ENCODE results near the gene FAM168A. TPM values are rescaled to one million over a fixed set of nuclear protein-coding genes. Genes with fewer than 3 reads are reported as not detected.

The FAM168A gene
- total and polyA plus RNA-seq, 9 of the 15 experiments (the other 6 are each of a cell fraction or from before 2014, with no cell fraction given): 0.44 to 7.2 (median 2.9) TPM

GRCh38 chr11:73383249-73384124, 214.4 kb downstream of the FAM168A start:
- in situ Hi-C loops (cut with MboI): no loop called here
- H3K27me3 ChIP-seq (ENCODE audit: control insufficient read depth in 2 of 2, insufficient read depth in 2 of 2, low read length in 2 of 2): no peaks in the 10 kb centered on the region
- H3K79me2 ChIP-seq (ENCODE audit: control insufficient read depth, insufficient read depth, low read length): peaks cover 98% of the 10 kb centered on the region
- no peak overlapping the region for H3K4me3 ChIP-seq
- no peak for FAIRE-seq
- no peak overlapping the region for H3K27ac ChIP-seq (ENCODE audit: extremely low read depth, low read depth, low read length)
- H2AFZ ChIP-seq (ENCODE audit: low read depth, low read length): no peak overlapping the region
- CTCF ChIA-PET (ENCODE audit: low intra/inter-chr PET ratio): no interaction called here
- BruUV-seq (replicated peaks): no TSS peak
- intact Hi-C loops (cut with micrococcal nuclease): no loop called here
- peaks cover 24% of the 10 kb centered on the region for H3K9me1 ChIP-seq (ENCODE audit: control insufficient read depth, insufficient read depth, low read length)
- WGBS (ENCODE audit: insufficient coverage, low coverage, missing lambda C conversion rate): 50% methylated on average over 7 of the region's 9 CpGs
- H3K36me3 ChIP-seq (ENCODE audit: control insufficient read depth, insufficient read depth, low read length): peaks cover 28% of the 10 kb centered on the region; the same call in 2 of the 3 replicates
- peak overlapping the region in 1 of 2 experiments; percentile 74; a peak in 2 of 4 replicates for H3K9ac ChIP-seq (ENCODE audit: insufficient read depth in 1 of 2, low read depth in 2 of 2, low read length in 2 of 2)
- no peak for ATAC-seq
- H3K4me1 ChIP-seq (replicated peaks in 1 of 2; ENCODE audit: control insufficient read depth in 2 of 2, insufficient read depth in 2 of 2, low read length in 2 of 2): peaks cover 52 to 97% of the 10 kb centered on the region in 2 experiments
- POLR2A ChIA-PET: interaction anchor here (0.7 to 1.6 kb wide), 5 partner anchors 9 to 1512 kb away, joined by 3 to 5 read pairs (median 4); no protein-coding TSS in a partner anchor
- H3K4me2 ChIP-seq (ENCODE audit: insufficient read depth, low read length): no peak overlapping the region
- H3K9me3 ChIP-seq (replicated peaks; ENCODE audit: control insufficient read depth, insufficient read depth, low read depth, low read length): no peaks in the 10 kb centered on the region
- no peak for DNase-seq (ENCODE audit: extremely low read depth in 1 of 4, low spot score in 3 of 4)
- peaks cover 66% of the 10 kb centered on the region for H4K20me1 ChIP-seq (replicated peaks; ENCODE audit: control insufficient read depth, insufficient read depth, low read length)
- no peak for TF ChIP-seq ZNF263 (CRISPR knock-in tag; IDR thresholded peaks at IDR 0.05; ENCODE audit: borderline replicate concordance)
- 0 out of 2 replicates have a peak, but pooled peaks have one; percentile 40 for TF ChIP-seq CTBP1 (IDR thresholded peaks at IDR 0.05; ENCODE audit: borderline replicate concordance)
- TF ChIP-seq EP300 (IDR thresholded peaks at IDR 0.05; ENCODE audit: low read length): no peak
- no peak for TF ChIP-seq STAT5A (IDR thresholded peaks at IDR 0.05; ENCODE audit: borderline replicate concordance, low read length)
- TF ChIP-seq CREM (IDR thresholded peaks at IDR 0.05; ENCODE audit: low read depth): no peak
- TF ChIP-seq JUN (IDR thresholded peaks at IDR 0.05; ENCODE audit: borderline replicate concordance, low read depth, low read length): no peak
- no peak for TF ChIP-seq JUN (CRISPR knock-in tag; IDR thresholded peaks at IDR 0.05; ENCODE audit: borderline replicate concordance)
- TF ChIP-seq ZNF277 (CRISPR knock-in tag; IDR thresholded peaks at IDR 0.05; ENCODE audit: borderline replicate concordance): no peak
- TF ChIP-seq ZBTB12 (CRISPR knock-in tag; IDR thresholded peaks at IDR 0.05): no peak
- no peak for TF ChIP-seq DIDO1 (tag; IDR thresholded peaks at IDR 0.05; ENCODE audit: low read depth)
- no peak for TF ChIP-seq SLC30A9 (CRISPR knock-in tag; IDR thresholded peaks at IDR 0.05)
- TF ChIP-seq MAFG (tag; conservative IDR thresholded peaks at IDR 0.05): no peak
- no peak for TF ChIP-seq CLOCK (CRISPR knock-in tag; IDR thresholded peaks at IDR 0.05; ENCODE audit: borderline replicate concordance)
- TF ChIP-seq ESRRA (IDR thresholded peaks at IDR 0.05; ENCODE audit: borderline replicate concordance, low read depth): peak; percentile 97
- no peak for TF ChIP-seq RBM15 (IDR thresholded peaks at IDR 0.05; ENCODE audit: insufficient read depth, low read length)
- no peak for TF ChIP-seq PHF20 (IDR thresholded peaks at IDR 0.05; ENCODE audit: partially characterized antibody)
